Measurements from ENCODE around the gene U2SURP. TPM values are rescaled to one million over a fixed set of nuclear protein-coding genes. Genes with fewer than 3 reads are reported as not detected.
A peak's percentile ranks its signal among the peaks of the same experiment; 100 is the strongest.

Gene U2SURP
- total and polyA plus RNA-seq, 4 donors: 8.3 to 41.2 (median 30.3) TPM

DNA sequence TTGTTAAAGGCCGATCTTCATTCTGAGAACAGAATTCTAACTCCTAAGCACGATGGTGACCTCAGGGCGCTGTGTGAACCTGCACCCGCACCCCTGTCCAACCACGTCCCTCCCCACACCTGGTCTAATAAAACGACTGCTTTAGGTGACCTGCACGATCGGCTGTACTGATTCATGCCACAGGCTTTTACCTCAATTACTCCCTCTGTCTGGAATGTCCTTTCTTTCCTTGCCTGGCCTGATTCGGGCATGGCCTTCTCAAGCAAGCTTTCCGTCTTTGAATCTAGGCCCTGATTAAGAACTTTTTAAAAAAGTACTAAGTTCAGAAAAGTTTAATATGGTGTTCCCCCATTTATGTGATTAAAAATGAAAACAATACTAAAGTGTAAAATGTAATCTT is 842 bp upstream of the U2SURP start:
- Histone ChIP-seq H3K9ac (ENCODE audit: low read depth in 1 of 2, low read length in 2 of 2) (peak overlapping the region; percentile 80 to 91), H3K4me1 (ENCODE audit: control insufficient read depth in 4 of 4, insufficient read depth in 4 of 4, low read length in 3 of 4) (peaks cover 5 to 28% (median 24%) of the 10 kb centered on the region in 4 donors), H3K9me3 (ENCODE audit: control insufficient read depth in 4 of 4, low read length in 3 of 4) (no peaks in the 10 kb centered on the region), H3K4me3 (ENCODE audit: low read depth in 1 of 3, low read length in 3 of 3) (peak overlapping the region; percentile 84 to 98 (median 89)), H3K36me3 (ENCODE audit: control insufficient read depth in 4 of 4, insufficient read depth in 3 of 4, low read depth in 1 of 4, low read length in 3 of 4) (no peaks in the 10 kb centered on the region), H3K27ac (ENCODE audit: low read depth in 1 of 2, low read length in 2 of 2) (peak overlapping the region; percentile 85 to 89), H3K27me3 (ENCODE audit: control insufficient read depth in 4 of 4, insufficient read depth in 4 of 4, low read length in 3 of 4) (no peaks in the 10 kb centered on the region)
- no peak for DNase-seq (ENCODE audit: low spot score)
- WGBS: 19% methylated on average over 10 of the region's 10 CpGs
- TF ChIP-seq, protein P1, sequence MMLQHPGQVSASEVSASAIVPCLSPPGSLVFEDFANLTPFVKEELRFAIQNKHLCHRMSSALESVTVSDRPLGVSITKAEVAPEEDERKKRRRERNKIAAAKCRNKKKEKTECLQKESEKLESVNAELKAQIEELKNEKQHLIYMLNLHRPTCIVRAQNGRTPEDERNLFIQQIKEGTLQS (IDR thresholded peaks at IDR 0.05): peak; percentile 11
- TF ChIP-seq YY1 (IDR thresholded peaks at IDR 0.05) (no peak), HNF4A (conservative IDR thresholded peaks at IDR 0.05) (no peak), JUND (IDR thresholded peaks at IDR 0.05) (no peak), FOXA1 (IDR thresholded peaks at IDR 0.05) (no peak)

DNA sequence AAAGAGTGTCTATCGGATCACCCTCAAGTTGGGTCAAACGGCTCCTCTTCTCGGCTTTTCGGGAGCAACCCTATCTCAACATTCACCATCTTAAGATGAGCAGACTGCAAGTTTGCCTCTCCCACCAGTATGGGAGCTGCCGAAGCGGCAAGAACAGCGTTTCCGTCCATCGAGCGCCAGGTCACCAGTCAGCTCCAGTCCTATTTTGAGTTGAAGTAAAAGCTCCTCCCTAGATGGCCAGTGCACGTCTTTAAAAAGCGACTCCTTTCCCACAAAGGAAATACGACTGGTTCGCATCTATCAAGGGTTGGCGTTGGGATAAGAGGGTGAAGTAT is 369 bp upstream of the U2SURP start:
- H3K9ac ChIP-seq (ENCODE audit: low read depth in 1 of 2, low read length in 2 of 2): peak overlapping the region; percentile 80 to 91
- H3K27me3 ChIP-seq (ENCODE audit: control insufficient read depth in 4 of 4, insufficient read depth in 4 of 4, low read length in 3 of 4): no peaks in the 10 kb centered on the region
- no peaks in the 10 kb centered on the region for H3K9me3 ChIP-seq (ENCODE audit: control insufficient read depth in 4 of 4, low read length in 3 of 4)
- peak overlapping the region; percentile 85 to 89 for H3K27ac ChIP-seq (ENCODE audit: low read depth in 1 of 2, low read length in 2 of 2)
- WGBS: under 1% methylated on average over 15 of the region's 15 CpGs
- no peak for DNase-seq (ENCODE audit: low spot score)
- H3K4me1 ChIP-seq (ENCODE audit: control insufficient read depth in 4 of 4, insufficient read depth in 4 of 4, low read length in 3 of 4): peaks cover 5 to 30% (median 25%) of the 10 kb centered on the region in 4 donors
- no peaks in the 10 kb centered on the region for H3K36me3 ChIP-seq (ENCODE audit: control insufficient read depth in 4 of 4, insufficient read depth in 3 of 4, low read depth in 1 of 4, low read length in 3 of 4)
- H3K4me3 ChIP-seq (ENCODE audit: low read depth in 1 of 3, low read length in 3 of 3): peak overlapping the region; percentile 84 to 98 (median 89)
- TF ChIP-seq EGR1 (IDR thresholded peaks at IDR 0.05; ENCODE audit: low read depth in 2 of 2) (no peak), GABPA (IDR thresholded peaks at IDR 0.05 in 1 of 2, conservative IDR thresholded peaks at IDR 0.05 in 1 of 2) (no peak), JUND (IDR thresholded peaks at IDR 0.05) (no peak), RXRA (IDR thresholded peaks at IDR 0.05) (no peak), TAF1 (conservative IDR thresholded peaks at IDR 0.05) (no peak), HNF4G (IDR thresholded peaks at IDR 0.05) (no peak), NR2F2 (IDR thresholded peaks at IDR 0.05) (no peak), FOXA2 (IDR thresholded peaks at IDR 0.05) (no peak), SP1 (IDR thresholded peaks at IDR 0.05) (no peak), FOXA1 (IDR thresholded peaks at IDR 0.05) (no peak)
- TF ChIP-seq, protein P1 (IDR thresholded peaks at IDR 0.05): no peak
- TF ChIP-seq, protein P2, sequence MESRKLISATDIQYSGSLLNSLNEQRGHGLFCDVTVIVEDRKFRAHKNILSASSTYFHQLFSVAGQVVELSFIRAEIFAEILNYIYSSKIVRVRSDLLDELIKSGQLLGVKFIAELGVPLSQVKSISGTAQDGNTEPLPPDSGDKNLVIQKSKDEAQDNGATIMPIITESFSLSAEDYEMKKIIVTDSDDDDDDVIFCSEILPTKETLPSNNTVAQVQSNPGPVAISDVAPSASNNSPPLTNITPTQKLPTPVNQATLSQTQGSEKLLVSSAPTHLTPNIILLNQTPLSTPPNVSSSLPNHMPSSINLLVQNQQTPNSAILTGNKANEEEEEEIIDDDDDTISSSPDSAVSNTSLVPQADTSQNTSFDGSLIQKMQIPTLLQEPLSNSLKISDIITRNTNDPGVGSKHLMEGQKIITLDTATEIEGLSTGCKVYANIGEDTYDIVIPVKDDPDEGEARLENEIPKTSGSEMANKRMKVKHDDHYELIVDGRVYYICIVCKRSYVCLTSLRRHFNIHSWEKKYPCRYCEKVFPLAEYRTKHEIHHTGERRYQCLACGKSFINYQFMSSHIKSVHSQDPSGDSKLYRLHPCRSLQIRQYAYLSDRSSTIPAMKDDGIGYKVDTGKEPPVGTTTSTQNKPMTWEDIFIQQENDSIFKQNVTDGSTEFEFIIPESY (IDR thresholded peaks at IDR 0.05): no peak
- TF ChIP-seq, protein P3, sequence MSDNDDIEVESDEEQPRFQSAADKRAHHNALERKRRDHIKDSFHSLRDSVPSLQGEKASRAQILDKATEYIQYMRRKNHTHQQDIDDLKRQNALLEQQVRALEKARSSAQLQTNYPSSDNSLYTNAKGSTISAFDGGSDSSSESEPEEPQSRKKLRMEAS (IDR thresholded peaks at IDR 0.05): no peak
- TF ChIP-seq, protein P4, sequence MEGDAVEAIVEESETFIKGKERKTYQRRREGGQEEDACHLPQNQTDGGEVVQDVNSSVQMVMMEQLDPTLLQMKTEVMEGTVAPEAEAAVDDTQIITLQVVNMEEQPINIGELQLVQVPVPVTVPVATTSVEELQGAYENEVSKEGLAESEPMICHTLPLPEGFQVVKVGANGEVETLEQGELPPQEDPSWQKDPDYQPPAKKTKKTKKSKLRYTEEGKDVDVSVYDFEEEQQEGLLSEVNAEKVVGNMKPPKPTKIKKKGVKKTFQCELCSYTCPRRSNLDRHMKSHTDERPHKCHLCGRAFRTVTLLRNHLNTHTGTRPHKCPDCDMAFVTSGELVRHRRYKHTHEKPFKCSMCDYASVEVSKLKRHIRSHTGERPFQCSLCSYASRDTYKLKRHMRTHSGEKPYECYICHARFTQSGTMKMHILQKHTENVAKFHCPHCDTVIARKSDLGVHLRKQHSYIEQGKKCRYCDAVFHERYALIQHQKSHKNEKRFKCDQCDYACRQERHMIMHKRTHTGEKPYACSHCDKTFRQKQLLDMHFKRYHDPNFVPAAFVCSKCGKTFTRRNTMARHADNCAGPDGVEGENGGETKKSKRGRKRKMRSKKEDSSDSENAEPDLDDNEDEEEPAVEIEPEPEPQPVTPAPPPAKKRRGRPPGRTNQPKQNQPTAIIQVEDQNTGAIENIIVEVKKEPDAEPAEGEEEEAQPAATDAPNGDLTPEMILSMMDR (IDR thresholded peaks at IDR 0.05; ENCODE audit: low read depth, low read length, missing input control): no peak

Measured in liver (tissue), 9 donors.